MCF 10A (cell line): ENCODE measurements around the gene TMEM54. TPM values are rescaled to one million over a fixed set of nuclear protein-coding genes. Genes with fewer than 3 reads are reported as not detected.

Experiments
- BruUV-seq: library from RNA; stranded (reverse); fragments of 400-500 nt; replicated peaks from 2 replicates; lab custom pipeline; 2021; lab: Mats Ljungman, UMichigan
- CTCF ChIA-PET: fragments of 300-600 bp; sonication (Branson Sonifier 250); formaldehyde crosslinking; extraction: SDS; loops from one replicate; lab custom pipeline; 2021; ENCODE audit warnings: antibody characterized with exemption, inconsistent platforms; lab: Yijun Ruan, JAX
- POLR2A ChIA-PET: fragments of 300-600, 350-650 bp; sonication (Branson Sonifier 250); formaldehyde crosslinking; extraction: SDS; loops from one replicate; lab custom pipeline; 2020; ENCODE audit warnings: antibody characterized with exemption, inconsistent platforms; lab: Yijun Ruan, JAX
- DNase-seq: peaks from one replicate; pipeline ENCODE4 v3.0.0-alpha.2; 2018; ENCODE audit not compliant: unreplicated experiment
- H3K27ac Mint-ChIP-seq: one replicate; pipeline ENCODE4 v1.8.0; 2022; ENCODE audit warnings: mild to moderate bottlenecking, low read depth, mixed read lengths; ENCODE audit not compliant: unreplicated experiment
- H3K27me3 Mint-ChIP-seq: one replicate; pipeline ENCODE4 v1.8.0; 2022; ENCODE audit warnings: mixed read lengths; ENCODE audit not compliant: insufficient read depth, unreplicated experiment
- H3K36me3 Mint-ChIP-seq: one replicate; pipeline ENCODE4 v1.8.0; 2022; ENCODE audit warnings: mild to moderate bottlenecking, moderate library complexity, mixed read lengths; ENCODE audit not compliant: insufficient read depth, unreplicated experiment
- H3K4me1 Mint-ChIP-seq: one replicate; pipeline ENCODE4 v1.8.0; 2022; ENCODE audit warnings: mixed read lengths; ENCODE audit not compliant: insufficient read depth, unreplicated experiment
- H3K4me3 Mint-ChIP-seq: one replicate; pipeline ENCODE4 v1.8.0; 2022; ENCODE audit warnings: mild to moderate bottlenecking, moderate library complexity, mixed read lengths; ENCODE audit not compliant: unreplicated experiment
- H3K9me3 Mint-ChIP-seq: one replicate; pipeline ENCODE4 v1.8.0; 2022; ENCODE audit warnings: mixed read lengths; ENCODE audit not compliant: unreplicated experiment
- CTCF ChIP-seq: fragments of 200-600 bp; IDR thresholded peaks from one replicate; pipeline ENCODE4 v1.8.0; 2022; ENCODE audit warnings: antibody characterized with exemption, mild to moderate bottlenecking; ENCODE audit not compliant: unreplicated experiment
- intact Hi-C: fragments of 100-400 bp; cut with micrococcal nuclease; formaldehyde crosslinking; loops from 2 replicates; pipeline ENCODE4 v1.14.1; 2022
- total RNA-seq: library from RNA; stranded (reverse); gene quantifications from 2 replicates; pipeline ENCODE4 v1.2.3, GENCODE V29; 2022

Gene TMEM54
- total RNA-seq, 1 experiment from 2014 or later = 6.2 TPM

- Mint-ChIP-seq H3K27ac (no peak overlapping the region), H3K36me3 (no peaks in the 10 kb centered on the region), H3K4me3 (no peak overlapping the region), H3K9me3 (no peaks in the 10 kb centered on the region), H3K4me1 (no peaks in the 10 kb centered on the region), H3K27me3 (peaks cover 44% of the 10 kb centered on the region)
- intact Hi-C loops = no loop called here
- no TSS peak for BruUV-seq
- DNase-seq = no peak
- ChIA-PET POLR2A (interaction anchor here (0.7 kb wide), 1 partner anchor 14 kb away, joined by 3 read pairs; no protein-coding TSS in a partner anchor), CTCF (interaction anchor here (0.7 to 1.9 kb wide), 4 partner anchors 16 to 196 kb away, joined by 3 to 9 read pairs (median 4); no protein-coding TSS in a partner anchor)
- TF ChIP-seq CTCF = peak; percentile 25
Measured at GRCh38 chr1:32892368-32893197, 8.6 kb downstream of the TMEM54 start.

GRCh38 chr1:32891630-32892029 lies 9.6 kb downstream of the TMEM54 start:
- no peak for TF ChIP-seq CTCF
- intact Hi-C loops = no loop called here
- Mint-ChIP-seq H3K27ac (no peak overlapping the region), H3K9me3 (no peaks in the 10 kb centered on the region), H3K36me3 (no peaks in the 10 kb centered on the region), H3K4me1 (no peaks in the 10 kb centered on the region), H3K27me3 (peaks cover 54% of the 10 kb centered on the region), H3K4me3 (no peak overlapping the region)
- DNase-seq = no peak
- ChIA-PET CTCF (interaction anchor here (1.9 kb wide), 1 partner anchor 15 kb away, joined by 9 read pairs; no protein-coding TSS in a partner anchor), POLR2A (no interaction called here)
- BruUV-seq = no TSS peak

GRCh38 chr1:32891241-32891570 lies 10.0 kb downstream of the TMEM54 start:
- no TSS peak for BruUV-seq
- Mint-ChIP-seq H3K27ac (no peak overlapping the region), H3K4me3 (no peak overlapping the region), H3K9me3 (no peaks in the 10 kb centered on the region), H3K4me1 (no peaks in the 10 kb centered on the region), H3K27me3 (peaks cover 55% of the 10 kb centered on the region), H3K36me3 (no peaks in the 10 kb centered on the region)
- ChIA-PET POLR2A (no interaction called here), CTCF (no interaction called here)
- DNase-seq = no peak
- TF ChIP-seq CTCF = no peak
- intact Hi-C loops = no loop called here

- CTCF ChIA-PET = interaction anchor here (0.7 to 1.0 kb wide), 2 partner anchors 196 to 394 kb away, joined by 3 to 4 read pairs; no protein-coding TSS in a partner anchor
- POLR2A ChIA-PET = interaction anchor here (0.6 kb wide), 1 partner anchor 197 kb away, joined by 3 read pairs; no protein-coding TSS in a partner anchor
- no TSS peak for BruUV-seq
- H3K27me3 Mint-ChIP-seq = peaks cover 57% of the 10 kb centered on the region
- intact Hi-C loops = no loop called here
- no peak for TF ChIP-seq CTCF
- H3K36me3 Mint-ChIP-seq = no peaks in the 10 kb centered on the region
- no peak overlapping the region for H3K4me3 Mint-ChIP-seq
- H3K4me1 Mint-ChIP-seq = no peaks in the 10 kb centered on the region
- no peak for DNase-seq
- no peak overlapping the region for H3K27ac Mint-ChIP-seq
- no peaks in the 10 kb centered on the region for H3K9me3 Mint-ChIP-seq
Measured at GRCh38 chr1:32890516-32891240, 10.5 kb downstream of the TMEM54 start.
